Fibroblast of mammary gland (primary cell): ENCODE results near the gene SMARCAL1.

Experiments
- DNase-seq: peaks from one replicate; pipeline ENCODE4 v3.0.0-alpha.2; 2010; ENCODE audit warnings: low read depth
- H3K4me3 ChIP-seq: 2 replicates; pipeline ENCODE4 v1.5.1; 2011; ENCODE audit warnings: low read depth, mild to moderate bottlenecking, low read length, moderate library complexity; ENCODE audit not compliant: control insufficient read depth
- CTCF ChIP-seq: conservative IDR thresholded peaks from 2 replicates; pipeline ENCODE4 v1.5.1; 2011; ENCODE audit warnings: low read depth, low read length, inconsistent platforms; ENCODE audit not compliant: control insufficient read depth, insufficient read depth

Gene SMARCAL1

GRCh38 chr2:216525972-216526371 lies 113.7 kb downstream of the SMARCAL1 start:
- no peak for DNase-seq
- H3K4me3 ChIP-seq: no peak overlapping the region
- TF ChIP-seq CTCF: no peak

- H3K4me3 ChIP-seq: no peak overlapping the region
- no peak for DNase-seq
- TF ChIP-seq CTCF: no peak
Observed at GRCh38 chr2:216526939-216527338, 114.7 kb downstream of the SMARCAL1 start.

- TF ChIP-seq CTCF: no peak
- H3K4me3 ChIP-seq: no peak overlapping the region
Observed at GRCh38 chr2:216527600-216527999, 115.3 kb downstream of the SMARCAL1 start.

GRCh38 chr2:216532562-216532961 lies 120.3 kb downstream of the SMARCAL1 start:
- H3K4me3 ChIP-seq: no peak overlapping the region
- TF ChIP-seq CTCF: no peak

More at GRCh38 chr2:216527600-216527999, 115.3 kb downstream of the SMARCAL1 start:
- no peak for DNase-seq

More at GRCh38 chr2:216532562-216532961, 120.3 kb downstream of the SMARCAL1 start:
- no peak for DNase-seq
